UCSD-AML1 (cell line): ENCODE measurements around the gene NCBP3.

Source experiments
- DNase-seq: peaks from one replicate; lab custom pipeline; 2025; ENCODE audit not compliant: unreplicated experiment; lab: John Stamatoyannopoulos, UW

The NCBP3 gene

GRCh38 chr17:3845621-3846436 lies at the start of gene NCBP3:
NCBP3 (minus strand) TSS chr17:3846246; CDS start chr17:3846223, 23 bp downstream.
- peak; percentile 97 for DNase-seq

- DNase-seq, result no peak
These were observed 49.3 kb upstream of the NCBP3 start for GRCh38 chr17:3895354-3895753.

DNA sequence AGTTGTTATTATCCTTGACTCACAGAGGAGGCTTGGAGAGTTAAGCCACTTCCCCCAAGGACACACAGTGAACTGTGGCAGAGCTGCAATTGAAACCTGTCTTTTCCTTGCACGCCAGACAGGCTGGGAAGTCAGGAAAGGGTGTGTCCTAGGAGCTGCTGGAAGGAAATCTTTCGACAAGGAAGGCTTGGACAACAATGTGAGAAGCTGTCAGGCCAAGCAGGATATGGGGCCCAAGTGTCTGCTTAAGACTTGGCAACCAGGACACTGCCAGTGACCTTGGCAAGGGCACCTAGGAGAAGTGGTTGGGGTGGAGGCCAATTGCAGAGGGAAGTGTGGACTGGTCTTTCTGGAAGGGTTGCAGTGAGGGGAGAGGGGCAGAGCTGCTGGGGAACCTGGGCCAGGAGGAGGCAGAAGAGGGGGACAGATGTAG lies 48.9 kb upstream of the NCBP3 start:
- peak; percentile 39 for DNase-seq

GRCh38 chr17:3894188-3894587 lies 48.1 kb upstream of the NCBP3 start:
- DNase-seq, result no peak

DNA sequence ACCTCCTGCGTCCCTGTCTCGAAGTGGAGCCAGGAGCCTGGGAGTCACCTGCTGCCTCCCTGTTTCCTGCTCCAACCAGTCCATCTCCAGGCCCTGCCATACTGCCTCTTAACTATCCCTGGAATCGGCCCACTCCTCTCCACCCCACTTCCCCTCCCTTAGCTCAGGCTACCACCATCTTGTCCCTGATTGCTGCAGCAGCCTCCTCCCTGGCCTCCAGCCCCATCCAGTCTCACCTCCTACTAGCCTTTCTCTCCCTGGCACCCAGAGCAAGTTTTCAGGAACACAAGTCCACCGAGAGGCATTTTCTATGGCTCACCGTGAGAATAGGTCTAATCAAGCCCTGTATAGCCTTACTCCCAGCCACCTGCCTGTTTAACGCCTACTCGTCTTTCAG lies 47.7 kb upstream of the NCBP3 start:
- DNase-seq, result no peak

- DNase-seq, result peak; percentile 93
These were observed 47.1 kb upstream of the NCBP3 start, which contains the start of gene CAMKK1 for GRCh38 chr17:3893003-3893719. CAMKK1 (minus strand) TSS chr17:3893053; CDS start chr17:3885687, 7,366 bp downstream.

DNA sequence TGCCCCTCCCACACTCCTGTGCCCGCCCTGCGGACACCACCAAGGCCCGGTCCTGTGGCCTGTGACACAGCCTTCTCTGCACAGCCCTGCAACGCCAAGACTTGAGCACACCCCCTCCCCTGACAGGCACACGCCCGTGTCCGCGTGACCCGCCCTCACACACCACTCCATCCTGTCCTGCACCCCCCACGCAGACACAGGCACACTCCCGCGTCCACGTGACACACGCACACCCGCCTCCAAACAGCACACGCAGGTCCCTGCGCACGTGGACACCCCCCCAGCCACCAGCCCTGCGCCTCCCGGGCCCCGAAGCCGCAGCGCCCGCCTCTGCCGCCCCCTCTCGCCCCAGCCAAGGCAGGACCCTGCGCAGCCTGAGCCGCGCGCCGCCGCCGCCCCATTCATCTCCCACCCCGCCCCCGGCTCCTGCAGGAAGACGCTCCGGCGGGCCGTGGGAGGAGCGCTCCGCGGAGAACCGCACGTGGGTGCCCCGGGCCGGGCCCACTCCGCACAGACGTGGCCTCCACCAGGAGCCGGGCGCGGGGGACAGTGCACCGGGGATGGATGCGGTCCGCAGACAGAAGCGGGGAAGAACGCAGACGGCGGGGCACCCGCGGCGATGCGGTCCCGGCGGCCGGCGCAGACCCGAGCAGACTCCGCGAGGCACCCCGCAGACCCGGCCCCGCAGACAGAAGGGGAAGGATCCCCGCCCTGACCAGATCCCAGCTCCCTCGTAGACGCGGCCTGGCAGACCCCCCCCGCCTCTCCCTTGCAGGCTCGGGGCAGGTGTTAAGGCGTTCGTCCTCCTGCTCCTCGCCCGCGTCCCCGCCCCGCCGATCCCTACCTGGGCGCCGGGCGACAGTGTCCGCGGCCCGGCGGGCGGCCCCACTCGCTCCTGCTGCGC lies 46.3 kb upstream of the NCBP3 start:
- peak; percentile 86 for DNase-seq

GRCh38 chr17:3891626-3892094 lies 45.6 kb upstream of the NCBP3 start:
- no peak for DNase-seq

- no peak for DNase-seq
These were observed 44.8 kb upstream of the NCBP3 start for GRCh38 chr17:3890878-3891219.

DNA sequence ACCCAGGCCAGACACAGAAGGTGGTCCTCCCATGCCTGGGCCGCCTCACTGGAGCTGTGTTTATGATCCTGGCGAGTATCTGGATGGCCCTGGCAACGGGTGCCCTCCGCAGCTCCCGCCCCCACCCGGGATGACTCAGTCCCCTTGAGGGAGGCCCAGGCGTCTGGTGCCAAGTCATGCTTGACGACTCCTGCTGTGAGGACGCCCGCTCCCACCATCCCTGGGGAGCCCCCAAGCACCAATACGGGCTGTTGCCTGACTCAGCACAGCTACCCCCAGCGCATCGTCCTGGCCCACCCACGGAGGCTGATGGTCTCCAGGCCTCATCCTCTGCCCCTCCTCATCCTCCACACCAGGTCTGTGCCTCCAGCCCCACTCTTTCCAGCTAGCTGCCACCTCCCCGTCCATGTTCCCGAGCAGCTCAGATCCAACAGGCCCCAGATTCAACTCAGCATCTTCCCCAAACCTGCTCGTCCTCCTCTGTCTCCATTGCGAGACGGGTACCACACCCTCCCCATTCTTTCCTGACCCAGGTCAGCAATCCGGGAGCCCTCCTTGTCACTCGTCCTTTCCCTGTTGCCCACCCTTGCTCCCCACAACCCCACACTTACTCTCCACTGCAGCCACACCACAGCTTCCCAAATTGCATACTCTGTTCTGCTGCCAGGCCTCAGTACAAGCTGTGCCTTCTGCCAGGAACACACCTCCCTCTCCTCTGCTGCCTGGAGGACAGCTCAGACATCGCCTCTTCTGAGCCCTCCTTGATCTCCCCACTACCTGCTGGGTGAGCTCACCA lies 44.2 kb upstream of the NCBP3 start:
- DNase-seq, result no peak

DNA sequence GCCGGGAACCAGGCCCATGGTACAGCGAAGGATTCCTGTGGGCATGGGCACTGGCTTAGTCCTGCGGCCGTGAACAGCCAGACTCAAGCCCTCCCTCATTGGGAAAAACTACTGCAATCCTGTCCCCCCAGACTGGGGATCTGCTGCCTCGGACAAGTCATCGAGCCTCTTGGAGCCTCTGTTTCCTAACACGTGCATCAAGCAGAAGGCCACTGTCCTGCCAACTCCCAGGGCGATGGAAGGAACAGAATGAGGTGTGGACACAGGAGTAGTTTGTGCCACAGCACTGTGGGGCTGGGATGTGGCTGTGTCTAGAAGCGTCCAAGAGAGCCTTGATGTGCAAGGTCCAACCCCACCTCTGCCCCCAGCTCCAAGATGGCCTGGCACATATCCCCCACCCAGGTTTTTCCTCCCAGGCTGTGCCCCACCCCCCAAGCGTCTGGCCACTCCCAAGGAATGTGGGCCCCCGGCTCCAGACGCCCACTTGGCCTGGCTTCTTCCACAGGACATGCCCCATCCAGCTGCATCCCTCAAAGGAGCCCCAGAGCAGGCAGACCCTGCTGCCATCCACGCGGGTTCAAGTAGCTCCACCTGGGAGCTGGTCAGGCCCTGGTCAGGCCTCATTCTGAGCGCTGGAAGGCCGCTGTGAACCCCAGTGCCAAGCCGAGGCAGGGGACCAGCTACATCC lies 43.4 kb upstream of the NCBP3 start:
- no peak for DNase-seq

DNA sequence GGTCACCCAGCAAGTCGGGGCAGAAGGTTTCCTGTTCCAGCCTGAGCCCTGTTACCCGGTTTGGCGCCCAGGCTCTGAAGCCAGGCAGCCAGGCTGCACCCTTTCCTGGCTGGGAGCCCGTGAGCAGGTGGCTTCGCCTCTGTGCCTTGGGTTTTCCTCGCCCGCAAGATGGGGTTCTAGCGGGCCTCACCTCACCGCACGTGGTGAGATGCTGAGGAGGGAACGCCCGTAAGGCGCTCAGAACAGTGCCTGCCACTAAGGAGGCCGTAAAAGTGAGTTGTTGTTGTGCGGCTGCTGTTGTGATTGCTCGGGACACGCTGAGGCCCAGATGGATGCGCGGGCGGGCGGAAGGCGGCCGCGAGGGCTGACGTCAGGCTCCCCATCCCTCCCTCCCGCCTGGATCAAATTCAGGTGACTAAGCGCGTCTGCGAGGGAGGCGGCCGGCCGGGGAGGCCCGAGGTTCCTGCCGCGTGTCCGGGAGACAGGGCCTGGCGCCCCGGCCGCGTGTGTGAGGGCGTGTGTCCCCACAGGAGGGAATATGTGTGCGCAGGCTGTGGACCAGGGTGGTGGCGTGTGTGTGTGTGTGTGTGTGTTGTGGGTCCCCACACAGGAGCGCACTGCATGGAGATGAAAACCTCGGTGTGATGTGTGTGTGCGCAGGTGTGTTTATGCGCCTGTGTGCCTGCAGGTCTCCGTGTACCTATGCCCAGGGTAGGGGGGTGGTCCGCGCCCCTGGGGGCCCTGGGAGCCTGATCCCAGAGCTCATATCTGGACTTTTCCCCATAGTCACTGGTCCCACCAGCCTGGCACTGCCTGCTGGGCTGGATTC lies 42.5 kb upstream of the NCBP3 start:
- DNase-seq, result no peak

GRCh38 chr17:3887804-3888203 lies 41.8 kb upstream of the NCBP3 start:
- no peak for DNase-seq

GRCh38 chr17:3887394-3887793 lies 41.3 kb upstream of the NCBP3 start:
- no peak for DNase-seq

DNA sequence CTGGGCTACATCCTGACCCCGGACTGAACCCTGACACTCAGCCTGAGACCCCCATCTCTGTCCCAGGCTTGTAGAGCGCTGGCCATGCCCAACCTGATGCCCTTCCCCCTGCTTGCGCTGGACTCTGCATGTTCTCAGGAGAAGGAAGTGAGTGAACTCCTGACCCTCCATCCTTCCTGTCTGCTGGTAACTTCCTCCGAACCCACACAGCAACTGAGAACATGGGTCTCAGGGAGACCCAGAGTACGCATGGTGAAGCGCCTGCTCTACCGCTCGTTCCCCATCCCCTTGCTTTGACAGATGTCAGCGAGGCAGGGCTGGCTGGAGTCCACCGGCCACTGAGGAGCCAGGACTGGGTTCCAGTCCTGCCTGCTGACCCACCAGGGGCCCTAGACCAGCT lies 40.7 kb upstream of the NCBP3 start:
- peak; percentile 57 for DNase-seq

DNA sequence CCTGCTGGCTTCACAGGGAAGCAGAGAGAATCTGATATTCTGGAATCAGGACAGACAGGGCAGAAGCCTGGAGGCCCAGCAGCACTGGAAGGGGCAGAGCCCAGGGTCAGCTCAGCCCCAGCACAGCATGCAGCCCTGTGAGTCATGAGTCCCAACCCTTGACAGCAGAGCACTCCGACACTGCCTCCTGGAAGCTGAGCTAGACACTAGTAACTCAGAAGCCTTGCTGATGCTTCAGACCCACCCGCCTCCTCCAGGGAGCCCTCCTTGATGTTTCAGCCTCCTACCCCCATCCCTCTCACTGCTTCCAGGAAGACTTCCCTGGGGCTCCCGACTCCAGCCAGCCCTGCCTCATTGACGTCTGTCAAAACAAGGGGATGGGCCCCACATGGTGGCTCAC lies 39.9 kb upstream of the NCBP3 start:
- DNase-seq, result no peak

DNA sequence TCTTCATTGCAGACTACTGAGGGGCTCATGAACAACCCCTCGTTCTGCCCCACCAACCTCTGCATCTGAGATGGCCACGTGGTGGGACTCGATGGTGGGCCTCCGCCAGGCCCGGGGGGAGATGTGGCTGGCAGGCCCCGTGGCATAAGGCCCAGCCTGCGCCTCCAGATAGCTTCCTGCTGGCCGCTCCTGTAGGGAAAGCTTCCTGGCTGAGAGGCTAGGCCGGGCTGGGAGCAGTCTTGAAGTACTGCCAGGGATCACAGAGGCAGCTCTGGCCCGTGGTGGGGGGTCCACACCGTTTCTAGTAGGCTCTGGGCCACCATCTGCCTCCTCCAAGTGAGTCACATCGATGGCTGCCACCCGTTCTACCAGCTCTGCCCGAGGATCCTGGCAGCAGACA lies 39.2 kb upstream of the NCBP3 start:
- DNase-seq, result no peak

DNA sequence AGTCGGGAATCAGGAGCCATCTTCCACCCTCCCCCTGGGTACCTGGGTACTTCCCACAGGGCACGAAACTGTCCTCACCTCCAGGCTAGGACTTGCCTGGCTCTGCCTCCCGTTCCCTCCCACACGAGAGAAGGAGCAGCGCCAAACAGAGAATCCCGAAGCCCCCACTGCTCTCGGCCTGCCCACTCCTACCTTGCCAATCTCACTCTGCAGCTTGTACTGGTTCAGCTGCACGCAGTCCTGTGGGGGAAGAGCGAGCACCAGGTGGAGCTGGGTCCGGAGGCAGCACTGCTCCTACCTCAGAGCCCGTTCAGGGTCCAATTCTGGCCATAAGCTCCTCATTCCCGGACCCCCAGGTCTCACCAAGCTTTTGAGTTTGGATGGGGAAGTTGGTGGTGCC lies 38.1 kb upstream of the NCBP3 start:
- no peak for DNase-seq

DNA sequence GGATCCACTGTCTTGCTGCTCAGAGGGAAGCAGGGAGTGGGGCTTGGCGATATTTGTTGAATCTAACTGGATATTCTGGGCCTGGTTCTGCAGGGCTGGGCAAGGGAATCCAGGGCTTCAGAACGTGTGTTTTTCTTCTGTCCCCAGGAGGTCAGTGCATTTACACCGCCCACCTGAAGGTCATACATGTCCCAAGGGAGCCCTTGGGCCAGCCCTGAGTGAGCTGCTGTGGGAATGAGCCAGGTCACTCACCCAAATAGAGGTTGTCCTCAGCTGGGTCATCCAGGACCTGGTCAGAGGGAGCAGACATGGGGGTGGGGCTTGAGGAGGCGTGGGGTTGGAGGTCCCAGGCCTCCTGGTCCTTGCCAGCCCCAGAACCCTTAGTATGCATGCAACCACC lies 36.2 kb upstream of the NCBP3 start:
- no peak for DNase-seq
